OCI-M1 (cell line): Measurements from ENCODE around the gene LZIC.
A peak's percentile ranks its signal among the peaks of the same experiment; 100 is the strongest.

Experiments used
- DNase-seq: peaks from one replicate; lab custom pipeline; 2025; lab: John Stamatoyannopoulos, UW

Gene LZIC

DNA sequence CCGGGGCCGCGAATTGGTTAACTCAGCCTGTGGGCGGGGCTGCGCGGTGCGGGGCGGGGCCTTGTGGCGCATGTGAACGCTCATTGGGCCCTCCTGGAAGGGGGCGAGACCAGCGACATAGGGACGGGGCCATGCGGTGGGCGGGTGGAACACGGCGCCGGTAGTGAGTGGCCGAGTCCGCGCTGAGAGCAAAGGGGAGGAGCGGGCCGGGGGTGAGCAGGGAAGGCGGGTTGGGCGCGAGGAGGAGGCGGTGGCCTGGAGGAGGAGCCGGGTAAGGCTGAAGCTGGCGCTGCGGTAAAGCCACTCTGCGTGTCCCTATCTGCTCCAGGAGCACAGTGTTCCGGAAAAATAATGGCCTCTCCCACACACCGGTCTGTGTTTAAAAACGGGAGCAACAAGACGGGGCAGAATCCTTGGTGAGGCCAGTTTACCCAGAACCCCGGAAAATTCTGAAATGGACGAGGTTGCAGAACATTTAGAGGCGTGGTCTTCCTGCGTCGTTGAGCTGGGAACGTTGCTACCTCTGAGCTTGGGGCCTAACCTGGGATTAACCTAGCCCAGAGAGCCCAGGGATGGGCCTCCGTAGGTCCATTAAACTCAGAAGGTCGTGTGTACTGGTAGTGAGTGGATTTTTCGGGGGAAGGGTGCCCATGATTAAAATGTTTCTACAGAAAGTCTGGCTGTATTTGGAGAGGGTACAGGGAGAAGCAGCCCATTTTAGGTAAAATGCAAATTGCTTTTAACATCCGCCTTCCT is 32.6 kb downstream of the LZIC start:
- DNase-seq: peak; percentile 99

GRCh38 chr1:9910076-9910422 is 33.1 kb downstream of the LZIC start, which contains the start of gene CTNNBIP1:
Gene CTNNBIP1, minus strand, starts transcription at chr1:9910269. Its CDS starts 38,205 bp downstream, at chr1:9872064.
- DNase-seq: no peak

- peak; percentile 36 for DNase-seq
Measured at GRCh38 chr1:9909234-9910046, 33.8 kb downstream of the LZIC start.

DNA sequence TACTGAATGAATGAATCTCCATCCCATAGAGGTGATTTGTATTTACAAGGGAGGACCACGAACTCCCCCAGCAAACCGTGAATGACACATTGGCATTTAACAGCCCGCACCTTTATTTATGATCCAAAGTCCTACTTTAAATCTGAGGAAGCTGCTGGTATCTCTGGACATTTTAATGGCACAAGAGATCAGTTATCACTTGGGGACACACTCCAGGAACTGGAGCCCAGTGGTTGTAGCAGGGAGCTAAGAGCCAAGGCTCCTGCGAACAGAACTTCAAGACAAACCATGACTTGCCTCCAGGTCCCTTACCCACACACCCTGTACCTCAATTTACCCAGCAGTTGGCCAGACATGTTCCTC is 34.3 kb downstream of the LZIC start:
- DNase-seq: no peak

DNA sequence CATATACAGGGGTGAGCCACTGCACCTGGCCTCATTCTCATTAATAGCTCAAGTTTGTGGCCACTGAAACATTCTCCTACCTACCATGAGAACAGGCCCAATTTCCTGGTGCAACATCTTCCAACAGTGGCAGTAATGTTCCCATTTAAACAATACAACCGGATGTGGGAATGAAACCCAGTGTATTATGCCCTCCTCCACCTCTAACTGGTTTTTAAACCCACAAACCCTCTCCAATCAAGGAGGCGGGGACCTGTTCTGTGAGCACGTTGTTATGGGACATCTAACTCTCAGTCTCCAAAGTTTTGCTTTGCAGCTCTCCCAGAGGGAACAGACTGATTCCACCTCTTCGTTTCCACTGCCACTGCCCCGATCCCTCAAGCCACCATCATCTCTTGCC is 35.8 kb downstream of the LZIC start:
- DNase-seq: no peak

DNA sequence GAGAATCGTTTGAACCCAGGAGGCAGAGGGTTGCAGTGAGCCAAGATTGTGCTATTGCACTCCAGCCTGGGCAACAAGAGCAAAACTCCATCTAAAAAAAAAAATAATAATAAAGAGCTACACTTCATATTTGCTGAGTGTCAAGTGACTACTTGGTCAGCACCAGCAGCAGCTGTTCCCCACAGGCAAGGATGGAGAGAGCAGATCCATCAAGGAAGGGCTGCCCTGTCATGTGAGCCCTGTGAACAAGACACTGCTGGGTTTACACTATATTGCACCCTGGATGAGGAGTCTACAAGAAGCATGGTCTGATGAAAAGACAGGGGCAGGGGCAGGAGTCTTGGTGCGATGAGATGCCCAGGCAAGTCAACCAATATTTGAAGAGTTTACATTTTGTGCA is 36.7 kb downstream of the LZIC start:
- DNase-seq: no peak

DNA sequence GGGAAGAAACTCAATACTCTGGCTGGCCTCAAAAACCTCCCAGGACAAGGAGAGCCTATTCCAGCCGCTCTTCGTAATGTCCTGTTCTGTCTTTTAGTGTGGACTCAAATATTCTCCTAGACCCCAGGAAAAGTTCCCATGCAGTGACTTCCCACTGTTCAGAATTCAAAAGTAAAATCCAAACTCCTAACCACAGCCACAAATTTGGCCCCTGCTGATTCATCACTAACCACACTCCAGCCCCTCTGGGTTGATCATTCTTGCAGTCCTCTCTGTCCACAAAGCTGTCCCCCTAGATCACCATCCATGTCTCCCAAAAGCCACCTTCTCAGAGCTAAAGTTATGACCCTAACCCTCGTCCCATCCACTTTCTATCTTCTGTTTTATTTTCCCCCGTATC is 38.2 kb downstream of the LZIC start:
- no peak for DNase-seq

DNA sequence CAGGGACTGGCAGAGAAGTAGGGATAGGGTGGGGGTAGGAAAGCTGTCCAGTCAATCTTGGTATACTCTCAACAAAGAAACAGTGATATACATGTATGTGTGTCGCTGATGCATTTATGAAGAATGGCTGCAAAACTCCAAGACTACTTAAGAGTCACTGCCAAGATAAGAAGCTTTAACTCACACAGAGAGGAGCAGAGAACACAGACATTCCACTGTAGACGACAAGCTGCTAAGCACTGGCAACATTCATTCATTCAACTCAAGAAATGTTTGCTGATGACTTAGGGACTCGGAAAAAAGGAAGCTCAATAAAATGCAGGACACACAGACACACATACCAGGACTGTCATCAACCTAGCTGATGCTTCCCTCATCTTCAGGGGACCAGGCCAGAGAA is 38.6 kb downstream of the LZIC start:
- no peak for DNase-seq

DNA sequence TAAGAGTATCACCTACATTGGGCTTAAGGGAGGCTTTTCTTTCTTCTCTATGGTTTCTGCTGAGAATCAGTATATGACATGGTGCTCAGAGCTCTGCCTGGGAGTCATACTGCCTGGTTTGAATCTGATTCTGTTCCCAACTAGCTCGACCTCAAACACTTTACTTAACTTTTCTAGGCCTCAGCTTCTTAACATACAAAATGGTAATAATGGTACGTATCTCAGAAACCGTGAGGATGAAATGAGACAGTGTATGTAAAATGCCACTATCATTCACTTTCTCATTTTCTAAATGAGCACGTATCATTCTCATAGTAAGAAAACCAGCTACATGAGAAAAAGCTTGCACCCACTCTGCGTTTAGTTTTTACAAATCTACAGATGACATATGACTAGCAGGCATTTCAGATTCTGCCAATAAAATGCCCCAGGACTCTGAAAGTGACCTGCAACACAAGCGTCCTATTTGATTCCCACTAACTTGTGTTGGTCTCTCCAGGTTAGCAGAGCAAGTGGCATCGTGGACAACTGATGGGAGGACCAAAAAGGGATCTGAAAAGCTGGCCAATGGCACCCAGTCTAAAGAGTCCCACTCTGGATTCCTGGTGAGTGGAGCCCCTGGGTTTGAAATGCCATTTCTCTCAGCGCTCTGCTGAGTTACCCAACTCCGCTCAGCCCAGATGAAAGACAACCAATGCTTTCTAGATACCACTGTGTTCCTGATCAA is 39.2 kb downstream of the LZIC start:
- DNase-seq: no peak

- no peak for DNase-seq
Measured at GRCh38 chr1:9902060-9902452, 41.1 kb downstream of the LZIC start.

DNA sequence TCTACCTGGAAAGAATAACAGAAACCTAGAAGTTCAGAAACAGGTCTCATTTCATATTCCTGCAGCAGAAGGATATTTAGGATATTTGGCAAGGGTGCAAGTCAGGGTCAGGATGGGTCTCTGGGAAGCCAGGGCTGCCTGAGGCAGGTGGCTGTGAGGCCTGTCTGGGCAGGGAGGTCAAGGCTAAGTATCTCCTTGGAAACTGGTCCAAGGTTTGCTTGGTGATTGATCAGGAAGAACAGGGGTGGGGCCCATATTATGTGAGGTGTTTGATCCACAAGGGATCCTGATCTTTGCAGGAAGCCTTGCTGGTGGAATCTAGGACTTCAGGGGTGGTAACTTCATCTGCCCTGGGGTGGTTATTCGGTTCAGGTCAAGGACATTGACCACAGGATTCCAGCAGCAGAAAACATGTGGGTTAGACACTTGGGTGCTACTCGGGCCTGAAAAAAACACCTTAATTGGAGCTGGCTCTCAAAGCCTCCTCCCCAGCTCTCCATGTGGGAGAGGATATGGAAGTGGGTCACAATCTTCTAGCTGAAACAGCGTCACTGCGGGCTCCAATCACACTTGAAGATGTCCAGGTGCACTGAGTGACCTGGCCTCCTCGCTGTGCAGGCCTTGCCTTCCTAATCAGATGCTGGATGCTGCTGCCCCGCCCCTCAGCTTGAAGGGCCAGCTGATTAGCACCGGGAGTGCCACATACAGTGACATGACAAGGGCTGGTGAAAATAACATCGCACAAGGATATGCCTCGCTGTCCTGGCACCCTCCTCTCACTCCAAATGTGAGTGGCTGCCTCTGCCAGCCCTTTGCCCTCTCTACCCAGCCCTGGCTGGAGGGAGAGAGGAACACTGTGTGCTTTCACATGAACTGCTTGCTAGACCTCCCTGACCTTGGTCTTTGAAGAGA is 41.8 kb downstream of the LZIC start:
- no peak for DNase-seq

GRCh38 chr1:9900142-9901043 is 42.8 kb downstream of the LZIC start:
- peak; percentile 17 for DNase-seq

DNA sequence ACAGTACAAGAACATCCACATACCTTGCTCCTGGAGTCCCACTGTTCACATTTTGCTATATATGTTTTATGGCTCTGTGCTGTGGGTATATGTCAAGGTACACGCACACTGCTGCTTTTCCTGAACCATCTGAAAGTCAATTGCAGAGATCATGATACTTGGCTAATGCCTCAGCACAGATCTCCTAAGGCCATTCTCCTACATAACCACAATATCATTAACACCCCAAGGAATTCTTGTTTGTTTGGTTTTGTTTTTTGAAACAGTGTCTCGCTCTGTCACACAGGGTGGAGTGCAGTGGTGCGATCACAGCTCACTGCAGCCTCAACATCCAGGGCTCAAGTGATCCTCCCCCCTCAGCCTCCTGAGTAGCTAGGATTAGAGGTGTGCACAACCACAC is 49.1 kb downstream of the LZIC start:
- no peak for DNase-seq

GRCh38 chr1:9892563-9893528 is 50.3 kb downstream of the LZIC start:
- DNase-seq: peak; percentile 61

DNA sequence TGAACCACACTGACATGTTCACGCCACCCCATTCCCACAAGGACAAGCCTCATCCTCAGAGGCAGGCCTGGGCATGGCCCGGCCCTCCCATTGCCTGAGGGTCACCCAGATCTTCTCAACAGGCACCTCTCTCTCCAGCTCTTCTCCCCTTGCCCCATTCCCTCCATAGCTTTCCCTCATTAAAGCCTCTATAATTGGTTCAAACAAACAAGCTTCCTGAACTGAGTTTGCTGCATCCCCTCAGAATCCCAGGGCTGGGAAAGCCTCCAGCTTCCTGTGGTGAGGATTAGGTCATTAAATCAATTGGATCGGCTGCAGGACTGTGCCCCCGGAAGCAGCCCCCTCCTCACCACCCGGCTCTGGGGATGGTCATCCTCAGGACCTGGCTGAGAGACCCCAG is 52.0 kb downstream of the LZIC start:
- no peak for DNase-seq

DNA sequence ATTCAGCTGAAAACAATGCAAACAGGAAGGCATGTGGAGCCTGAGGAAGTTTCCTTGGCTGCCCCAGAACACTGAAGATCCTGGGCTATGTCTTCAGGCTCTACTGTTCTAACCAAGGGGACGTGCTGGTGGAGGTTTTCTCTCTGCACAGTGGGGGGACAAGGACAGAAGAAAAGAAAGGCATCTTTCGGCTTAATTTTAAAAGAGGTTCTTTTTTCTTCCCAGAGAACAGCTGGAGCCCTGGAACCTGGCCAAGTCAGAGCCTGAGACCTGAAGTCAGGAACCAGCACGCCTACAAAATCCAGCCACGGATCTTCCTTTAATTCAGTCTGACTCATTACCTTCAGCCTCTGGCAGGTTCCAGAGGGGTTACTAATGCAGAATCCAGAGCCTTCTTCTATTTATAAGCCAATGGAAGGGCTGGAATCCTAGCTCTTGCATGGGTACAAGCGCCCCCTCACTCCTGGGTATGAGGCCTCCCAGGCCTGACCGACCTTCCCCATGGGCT is 52.9 kb downstream of the LZIC start:
- no peak for DNase-seq

DNA sequence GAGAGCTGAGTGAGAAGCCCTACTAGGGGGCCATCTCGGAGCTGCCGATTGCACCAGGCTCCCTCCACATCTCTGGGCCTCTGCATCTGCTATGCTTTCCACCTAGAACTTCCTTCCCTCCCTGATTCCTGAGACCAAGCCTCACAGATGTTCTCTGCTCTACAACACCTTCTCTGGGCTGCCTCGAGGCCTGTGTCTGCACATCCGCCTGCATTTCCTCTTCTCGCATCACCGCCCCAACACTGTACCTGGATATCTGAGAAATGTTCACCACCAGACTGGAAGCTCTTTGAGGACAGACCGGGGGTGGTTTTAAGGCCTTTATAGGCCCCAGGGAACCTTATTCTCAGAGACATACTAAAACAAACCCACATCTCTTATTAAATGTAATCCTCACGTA is 53.8 kb downstream of the LZIC start:
- DNase-seq: no peak

GRCh38 chr1:9888886-9889285 is 54.3 kb downstream of the LZIC start:
- DNase-seq: no peak

DNA sequence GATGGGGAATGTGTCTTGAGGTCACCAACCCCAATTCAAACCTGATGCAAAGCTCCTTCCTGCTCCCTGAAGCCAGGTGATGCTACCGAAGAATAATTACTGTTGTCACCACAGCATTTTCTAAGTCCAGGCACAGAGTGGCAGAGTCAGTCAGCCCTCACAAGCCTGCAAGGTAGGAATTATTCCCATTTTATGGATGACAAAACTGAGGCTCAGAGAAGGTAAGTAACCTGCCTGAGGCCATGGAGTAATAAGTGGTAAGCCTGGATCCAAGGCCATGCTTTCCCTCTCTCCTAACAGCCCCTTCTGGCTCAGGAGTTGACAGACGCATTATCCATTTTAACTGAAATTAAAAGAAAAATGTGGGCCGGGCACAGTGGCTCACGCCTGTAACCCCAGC is 56.1 kb downstream of the LZIC start:
- DNase-seq: no peak
